Activated T-helper 1 cell treated with anti-CD3 and anti-CD28 coated beads, Interleukin-2, amount 50 U/mL, for 16 hours (primary cell): ENCODE data around the gene PGM2L1.

Source experiments
- DNase-seq, 2 donors: peaks; one replicate each; pipeline ENCODE4 v3.0.0-alpha.2; 2020; ENCODE audit warnings: low read depth in 1 of 2, low spot score in 1 of 2

Gene PGM2L1

DNA sequence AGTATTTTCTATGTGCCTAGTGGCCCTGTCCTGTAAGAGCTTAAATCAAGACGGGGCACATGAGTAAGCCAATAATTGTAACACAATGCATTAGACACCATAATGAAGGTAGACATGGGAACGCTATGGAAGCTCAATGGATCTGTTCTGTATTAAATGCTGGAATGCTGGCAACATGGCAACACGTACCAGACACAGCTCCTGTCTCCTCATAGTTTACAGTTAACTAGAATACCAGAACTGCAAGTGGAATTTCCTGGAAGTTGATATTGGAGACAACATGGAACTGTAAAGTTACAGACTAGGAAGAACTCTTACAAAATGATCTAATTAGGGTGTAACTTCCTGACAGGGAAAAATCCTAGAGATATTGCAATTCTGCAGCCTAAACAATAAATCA lies 99.2 kb downstream of the PGM2L1 start:
- DNase-seq = no peak

DNA sequence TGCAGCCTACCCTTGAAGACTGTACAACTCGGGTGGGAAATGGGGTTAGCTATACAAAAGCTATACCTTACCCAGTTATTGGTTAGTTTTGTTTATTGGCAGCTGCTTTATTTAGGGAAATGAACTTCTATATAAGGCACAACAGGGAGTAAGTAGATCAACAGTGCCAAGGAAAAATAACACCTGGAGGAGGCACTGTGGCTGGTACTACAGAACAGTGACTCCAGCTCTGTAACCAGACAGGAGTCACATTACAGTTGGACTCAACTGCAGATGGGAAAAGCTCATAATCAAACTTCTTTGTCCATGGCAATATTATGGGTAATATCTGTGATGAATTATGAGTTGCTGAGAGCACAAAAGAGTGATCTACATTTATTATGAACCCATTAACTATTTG lies 100.7 kb downstream of the PGM2L1 start:
- no peak for DNase-seq

DNA sequence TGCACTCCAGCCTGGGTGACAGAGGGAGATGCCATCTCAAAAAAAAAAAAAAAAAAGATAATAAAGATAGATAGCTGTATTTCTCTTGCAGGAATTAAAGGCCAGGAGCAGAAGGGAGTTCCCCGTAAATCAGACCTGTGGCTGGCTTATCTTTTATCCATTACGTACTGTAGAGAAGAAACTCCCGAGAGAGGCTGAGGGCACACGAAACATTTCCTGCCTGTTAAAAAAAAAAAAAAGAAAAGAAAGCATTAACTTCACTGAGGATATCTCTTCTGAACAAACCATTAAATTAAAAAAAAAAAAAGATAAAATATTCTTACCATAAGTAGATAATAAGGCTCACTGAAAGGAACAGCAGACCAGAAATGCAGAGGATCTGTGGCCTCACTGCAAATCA lies 109.3 kb downstream of the PGM2L1 start:
- DNase-seq = no peak

DNA sequence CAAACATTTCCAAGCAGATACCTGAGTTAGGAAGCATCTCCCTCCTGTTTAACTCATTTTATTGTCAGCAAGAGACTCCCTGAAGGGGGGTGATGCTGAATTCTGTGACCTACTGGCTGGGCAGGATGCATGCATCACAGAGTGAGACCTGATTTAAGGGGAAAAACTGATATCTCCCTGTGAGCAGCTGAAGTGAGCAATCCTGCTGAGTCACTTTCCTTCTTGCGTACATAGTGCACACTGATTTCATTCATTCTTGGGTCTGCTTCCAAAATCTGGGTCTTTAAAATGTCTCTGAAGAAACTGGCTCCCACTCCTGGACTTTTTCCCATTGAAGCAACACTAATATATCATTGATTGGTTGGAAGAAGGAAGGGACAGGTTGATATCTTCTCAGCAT lies 110.1 kb downstream of the PGM2L1 start:
- DNase-seq = no peak

DNA sequence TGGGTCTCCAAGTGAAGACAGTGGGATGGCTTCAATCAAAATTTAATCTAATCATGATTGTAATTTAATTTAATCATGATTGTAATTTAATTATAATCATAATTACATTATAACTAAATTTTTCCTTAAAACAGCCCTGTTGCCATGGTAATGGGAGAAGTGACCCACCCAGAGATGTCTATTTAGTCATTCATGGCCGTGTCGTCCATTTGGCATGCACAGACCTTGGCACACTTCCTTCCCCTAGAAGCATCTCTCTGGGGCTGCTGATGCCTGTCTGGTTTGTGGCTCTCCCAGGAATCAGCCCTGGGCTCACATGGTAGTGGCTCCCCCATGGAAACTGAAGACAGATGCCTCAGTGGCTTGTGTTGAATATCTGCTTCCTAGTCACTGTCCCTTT lies 113.8 kb downstream of the PGM2L1 start:
- DNase-seq = no peak

- no peak for DNase-seq
These were observed 114.6 kb downstream of the PGM2L1 start for GRCh38 chr11:74283580-74284180.

DNA sequence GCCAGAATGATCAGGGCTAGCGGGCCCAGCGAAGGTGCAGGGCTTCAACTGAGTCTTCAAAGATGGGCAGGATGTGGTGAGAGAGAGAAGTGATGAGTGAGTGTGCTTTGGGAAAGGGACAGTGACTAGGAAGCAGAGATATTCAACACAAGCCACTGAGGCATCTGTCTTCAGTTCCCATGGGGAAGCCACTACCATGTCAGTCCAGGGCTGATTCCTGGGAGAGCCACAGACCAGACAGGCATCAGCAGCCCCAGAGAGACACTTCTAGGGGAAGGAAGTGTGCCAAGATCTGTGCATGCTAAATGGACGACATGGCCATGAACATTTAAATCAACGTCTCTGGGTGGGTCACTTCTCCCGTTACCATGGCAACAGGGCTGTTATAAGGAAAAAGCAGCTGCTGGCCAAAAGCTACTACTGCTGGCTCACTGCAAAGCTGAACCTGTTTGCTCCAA lies 115.3 kb downstream of the PGM2L1 start:
- no peak for DNase-seq

DNA sequence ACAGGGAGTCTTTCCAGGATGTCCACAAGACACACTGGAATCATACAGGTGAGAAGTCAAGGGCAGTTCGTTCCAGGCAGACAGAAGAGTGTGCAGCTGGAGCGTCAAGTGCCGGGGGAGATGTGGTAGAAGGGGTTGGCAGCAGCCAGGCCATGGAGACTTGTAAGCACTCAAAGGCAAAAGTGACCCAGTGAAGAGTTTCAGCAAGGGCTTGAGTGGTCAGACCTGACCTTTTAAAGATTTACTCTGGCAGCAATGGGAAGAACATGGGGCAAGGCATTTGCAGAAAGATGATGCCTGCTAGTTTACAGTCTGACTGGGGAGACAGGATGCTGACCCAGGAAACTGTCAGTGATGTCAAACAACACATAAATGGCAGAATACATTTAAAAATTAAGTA lies 115.8 kb downstream of the PGM2L1 start:
- DNase-seq = no peak

DNA sequence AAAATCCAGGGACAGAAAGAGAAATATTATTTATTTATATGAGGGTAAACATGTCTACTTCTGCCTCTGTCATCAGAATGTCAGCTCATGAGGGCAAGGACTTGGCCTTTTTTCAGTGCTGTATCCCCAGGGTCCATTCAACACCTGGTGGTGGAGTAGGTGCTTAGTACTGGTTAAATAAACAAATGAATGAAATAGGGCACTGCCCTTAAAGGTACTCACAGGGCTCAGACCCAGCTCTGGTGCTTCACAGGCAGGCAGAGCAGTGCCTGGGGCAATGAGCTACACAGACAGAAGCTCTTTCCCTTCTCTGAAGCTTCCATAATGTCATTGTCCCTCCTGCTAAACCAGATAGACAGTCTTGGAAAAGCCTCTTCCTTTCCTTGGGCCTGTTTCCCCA lies 117.7 kb downstream of the PGM2L1 start:
- no peak for DNase-seq
